Measurements from ENCODE around the gene REC114. TPM values are rescaled to one million over a fixed set of nuclear protein-coding genes. Genes with fewer than 3 reads are reported as not detected.

REC114 gene, protein sequence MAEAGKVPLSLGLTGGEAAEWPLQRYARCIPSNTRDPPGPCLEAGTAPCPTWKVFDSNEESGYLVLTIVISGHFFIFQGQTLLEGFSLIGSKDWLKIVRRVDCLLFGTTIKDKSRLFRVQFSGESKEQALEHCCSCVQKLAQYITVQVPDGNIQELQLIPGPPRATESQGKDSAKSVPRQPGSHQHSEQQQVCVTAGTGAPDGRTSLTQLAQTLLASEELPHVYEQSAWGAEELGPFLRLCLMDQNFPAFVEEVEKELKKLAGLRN
- total RNA-seq (under 1 TPM in 4 of 10 donors, not detected in 6; 0.28 to 0.62 (median 0.44) TPM), polyA plus RNA-seq (not detected)
- long read RNA-seq, donor 1, result 0 reads
- long read RNA-seq, donor 2, result 0 reads
- long read RNA-seq, donor 3, result 0 reads

DNA sequence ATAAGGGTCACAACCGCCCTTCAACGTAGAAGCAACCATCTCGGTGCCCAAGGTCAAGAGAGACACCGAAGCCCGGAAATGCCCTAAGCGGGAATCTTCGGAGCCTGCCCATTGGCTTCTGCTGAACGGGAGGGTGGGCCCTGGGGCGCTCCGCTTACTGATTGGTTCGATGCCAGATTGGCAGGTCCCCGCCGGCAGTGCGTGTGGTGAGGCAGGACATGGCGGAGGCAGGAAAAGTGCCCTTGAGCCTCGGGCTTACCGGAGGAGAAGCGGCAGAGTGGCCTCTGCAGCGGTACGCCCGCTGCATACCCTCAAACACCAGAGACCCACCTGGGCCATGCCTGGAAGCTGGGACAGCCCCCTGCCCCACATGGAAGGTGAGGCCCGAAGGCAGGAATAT, at the start of gene REC114:
REC114 (plus strand) TSS at position 197 of the 400 bp plus-strand sequence; CDS start at position 219, 22 bp downstream.
- 94 to 96% methylated on average over 22 of the region's 22 CpGs for WGBS, 2 donors
- TF ChIP-seq, protein P1, sequence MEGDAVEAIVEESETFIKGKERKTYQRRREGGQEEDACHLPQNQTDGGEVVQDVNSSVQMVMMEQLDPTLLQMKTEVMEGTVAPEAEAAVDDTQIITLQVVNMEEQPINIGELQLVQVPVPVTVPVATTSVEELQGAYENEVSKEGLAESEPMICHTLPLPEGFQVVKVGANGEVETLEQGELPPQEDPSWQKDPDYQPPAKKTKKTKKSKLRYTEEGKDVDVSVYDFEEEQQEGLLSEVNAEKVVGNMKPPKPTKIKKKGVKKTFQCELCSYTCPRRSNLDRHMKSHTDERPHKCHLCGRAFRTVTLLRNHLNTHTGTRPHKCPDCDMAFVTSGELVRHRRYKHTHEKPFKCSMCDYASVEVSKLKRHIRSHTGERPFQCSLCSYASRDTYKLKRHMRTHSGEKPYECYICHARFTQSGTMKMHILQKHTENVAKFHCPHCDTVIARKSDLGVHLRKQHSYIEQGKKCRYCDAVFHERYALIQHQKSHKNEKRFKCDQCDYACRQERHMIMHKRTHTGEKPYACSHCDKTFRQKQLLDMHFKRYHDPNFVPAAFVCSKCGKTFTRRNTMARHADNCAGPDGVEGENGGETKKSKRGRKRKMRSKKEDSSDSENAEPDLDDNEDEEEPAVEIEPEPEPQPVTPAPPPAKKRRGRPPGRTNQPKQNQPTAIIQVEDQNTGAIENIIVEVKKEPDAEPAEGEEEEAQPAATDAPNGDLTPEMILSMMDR (IDR thresholded peaks at IDR 0.05), result no peak
- H3K36me3 ChIP-seq, result no peaks in the 10 kb centered on the region
- no peak for DNase-seq
- no peak within 1 kb of the TSS for H3K27ac ChIP-seq
- H3K4me1 ChIP-seq, result no peaks in the 10 kb centered on the region
- intact Hi-C loops (cut with DNase I), result no loop called here
- ATAC-seq, result no peak
- no peak within 1 kb of the TSS for H3K4me3 ChIP-seq
- peaks cover 0 to 34% (median 15%) of the 10 kb centered on the region in 7 donors for H3K27me3 ChIP-seq
- peaks cover 0 to 11% (median 0%) of the 10 kb centered on the region in 11 donors for H3K9me3 ChIP-seq

DNA sequence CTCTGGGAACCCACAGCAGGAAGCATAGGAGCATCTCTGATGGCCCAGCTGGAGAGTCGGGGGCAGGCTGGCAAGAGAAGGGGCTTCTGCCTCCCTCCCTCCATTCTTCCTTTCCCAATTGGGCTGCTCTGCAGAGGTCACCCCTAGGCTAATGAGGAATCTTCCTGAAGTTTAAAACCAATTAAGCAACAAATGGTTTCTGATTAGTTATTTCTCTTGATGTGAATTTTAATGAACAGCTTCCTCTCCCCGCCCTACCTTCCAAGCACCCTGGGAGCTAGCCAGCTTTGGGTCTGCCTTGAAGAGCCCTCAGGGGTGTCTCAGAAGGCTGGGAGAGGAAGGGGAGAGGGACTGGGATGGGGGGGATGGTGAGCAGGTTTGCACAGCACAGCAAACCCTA, 49.6 kb upstream of the REC114 start:
- H3K4me3 ChIP-seq, result no peak overlapping the region
- peaks cover 0 to 53% (median 18%) of the 10 kb centered on the region in 9 donors for H3K4me1 ChIP-seq
- H3K36me3 ChIP-seq, result no peaks in the 10 kb centered on the region
- H3K27ac ChIP-seq, result no peak overlapping the region
- WGBS, 2 donors, result 53 to 84% methylated on average over 2 of the region's 2 CpGs
- TF ChIP-seq, protein P1 (IDR thresholded peaks at IDR 0.05), result no peak
- peaks cover 0 to 8% (median 0%) of the 10 kb centered on the region in 7 donors for H3K27me3 ChIP-seq
- no peak for ATAC-seq
- intact Hi-C loops (cut with DNase I), result loop anchor here in 2 of 10 donors (5.0 kb wide), 1 partner anchor 124 kb away; no protein-coding TSS in a partner anchor
- no peak for DNase-seq
- no peaks in the 10 kb centered on the region for H3K9me3 ChIP-seq

DNA sequence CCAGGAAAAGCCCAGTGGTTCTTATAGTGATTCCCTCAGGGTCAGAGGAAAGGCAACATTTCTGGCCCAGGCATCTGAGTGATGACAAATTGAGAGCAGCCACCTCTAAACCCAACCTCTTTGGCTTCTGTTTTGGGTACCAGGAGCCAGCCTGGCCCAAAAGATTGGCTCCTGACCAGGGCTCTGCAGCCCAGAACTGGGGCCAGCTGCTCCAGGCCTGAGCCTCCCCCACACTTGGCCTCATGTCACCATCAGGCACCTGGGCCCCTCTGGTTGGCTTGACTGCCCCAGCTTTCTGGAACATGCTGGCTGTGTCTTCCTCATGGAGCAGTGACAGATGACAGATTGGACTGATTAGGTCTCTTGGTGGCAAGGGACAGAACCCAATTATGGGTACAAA, 48.2 kb upstream of the REC114 start:
- DNase-seq, result peak; percentile 67 to 69
- peak; percentile 82 to 98 (median 94) for ATAC-seq
- Histone ChIP-seq H3K27me3 (peaks cover 0 to 13% (median 0%) of the 10 kb centered on the region in 7 donors), H3K9me3 (no peaks in the 10 kb centered on the region), H3K4me1 (peaks cover 0 to 39% (median 12%) of the 10 kb centered on the region in 9 donors), H3K27ac (no peak overlapping the region), H3K36me3 (no peaks in the 10 kb centered on the region), H3K4me3 (no peak overlapping the region)
- intact Hi-C loops (cut with DNase I), result loop anchor here in 3 of 10 donors (1.0 to 5.0 kb wide), 2 partner anchors 20 to 123 kb away; no protein-coding TSS in a partner anchor
- TF ChIP-seq, protein P1 (IDR thresholded peaks at IDR 0.05), result no peak

DNA sequence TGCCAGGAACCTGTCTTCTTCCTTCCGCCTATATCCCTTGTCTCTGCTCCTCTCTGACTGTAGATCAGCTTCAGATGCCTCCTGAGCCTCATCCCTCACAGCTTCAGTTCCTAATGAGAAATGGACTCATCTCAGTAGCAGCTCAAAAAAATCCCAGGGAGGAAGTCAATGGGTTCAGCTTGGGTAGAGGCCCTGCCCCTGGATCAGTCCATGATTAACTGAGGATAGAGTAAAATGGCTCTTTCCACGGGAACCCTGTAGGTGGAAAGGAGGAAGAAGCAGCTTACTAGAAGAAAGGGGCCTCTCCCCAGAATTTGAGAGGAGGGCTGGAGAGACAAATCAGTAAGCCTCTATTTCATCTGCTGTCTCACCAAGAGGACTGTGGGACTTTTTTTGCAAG, 47.3 kb upstream of the REC114 start:
- no peaks in the 10 kb centered on the region for H3K9me3 ChIP-seq
- H3K4me3 ChIP-seq, result no peak overlapping the region
- peaks cover 0 to 13% (median 0%) of the 10 kb centered on the region in 7 donors for H3K27me3 ChIP-seq
- TF ChIP-seq, protein P1 (IDR thresholded peaks at IDR 0.05), result no peak
- intact Hi-C loops (cut with DNase I), result loop anchor here in 1 of 10 donors (1.0 kb wide), 1 partner anchor 21 kb away; no protein-coding TSS in a partner anchor
- H3K4me1 ChIP-seq, result peaks cover 0 to 34% (median 11%) of the 10 kb centered on the region in 9 donors
- DNase-seq (no peak), ATAC-seq (no peak)
- no peaks in the 10 kb centered on the region for H3K36me3 ChIP-seq
- WGBS, 2 donors, result 89 to 98% methylated on average over 2 of the region's 2 CpGs
- H3K27ac ChIP-seq, result no peak overlapping the region
